Measurements from ENCODE around the gene FAM149A. TPM values are rescaled to one million over a fixed set of nuclear protein-coding genes. Genes with fewer than 3 reads are reported as not detected.

The FAM149A gene
- total and polyA plus RNA-seq, 4 donors: 12.0 to 27.1 (median 15.0) TPM

- Histone ChIP-seq H3K4me1 (ENCODE audit: control insufficient read depth in 4 of 4, insufficient read depth in 4 of 4, low read length in 3 of 4) (peaks cover 0 to 25% (median 12%) of the 10 kb centered on the region in 4 donors), H3K36me3 (ENCODE audit: control insufficient read depth in 4 of 4, insufficient read depth in 3 of 4, low read depth in 1 of 4, low read length in 3 of 4) (peaks cover 0 to 22% (median 12%) of the 10 kb centered on the region in 4 donors), H3K4me3 (ENCODE audit: low read depth in 1 of 3, low read length in 3 of 3) (no peak overlapping the region), H3K27me3 (ENCODE audit: control insufficient read depth in 4 of 4, insufficient read depth in 4 of 4, low read length in 3 of 4) (no peaks in the 10 kb centered on the region), H3K9me3 (ENCODE audit: control insufficient read depth in 4 of 4, low read length in 3 of 4) (no peaks in the 10 kb centered on the region), H3K27ac (ENCODE audit: low read depth in 1 of 2, low read length in 2 of 2) (no peak overlapping the region), H3K9ac (ENCODE audit: low read depth in 1 of 2, low read length in 2 of 2) (no peak overlapping the region)
- WGBS: 95% methylated on average over 7 of the region's 7 CpGs
- no peak for DNase-seq (ENCODE audit: low spot score)
- TF ChIP-seq GABPA (IDR thresholded peaks at IDR 0.05 in 1 of 2, conservative IDR thresholded peaks at IDR 0.05 in 1 of 2) (no peak), REST (IDR thresholded peaks at IDR 0.05) (no peak), HNF4A (conservative IDR thresholded peaks at IDR 0.05) (no peak), HNF4G (IDR thresholded peaks at IDR 0.05) (no peak), JUND (IDR thresholded peaks at IDR 0.05) (no peak), TAF1 (conservative IDR thresholded peaks at IDR 0.05) (no peak), MAX (IDR thresholded peaks at IDR 0.05) (no peak), RXRA (IDR thresholded peaks at IDR 0.05) (no peak), SP1 (IDR thresholded peaks at IDR 0.05) (no peak)
These were observed 47.0 kb downstream of the FAM149A start for GRCh38 chr4:186151499-186151898.

GRCh38 chr4:186158021-186158813 lies 53.7 kb downstream of the FAM149A start:
- Histone ChIP-seq H3K27ac (ENCODE audit: low read depth in 1 of 2, low read length in 2 of 2) (no peak overlapping the region), H3K36me3 (ENCODE audit: control insufficient read depth in 4 of 4, insufficient read depth in 3 of 4, low read depth in 1 of 4, low read length in 3 of 4) (peaks cover 5 to 32% (median 18%) of the 10 kb centered on the region in 4 donors), H3K4me3 (ENCODE audit: low read depth in 1 of 3, low read length in 3 of 3) (no peak overlapping the region), H3K4me1 (ENCODE audit: control insufficient read depth in 4 of 4, insufficient read depth in 4 of 4, low read length in 3 of 4) (peaks cover 0 to 2% (median 0%) of the 10 kb centered on the region in 4 donors), H3K9me3 (ENCODE audit: control insufficient read depth in 4 of 4, low read length in 3 of 4) (no peaks in the 10 kb centered on the region), H3K27me3 (ENCODE audit: control insufficient read depth in 4 of 4, insufficient read depth in 4 of 4, low read length in 3 of 4) (no peaks in the 10 kb centered on the region), H3K9ac (ENCODE audit: low read depth in 1 of 2, low read length in 2 of 2) (no peak overlapping the region)
- WGBS: 85% methylated on average over 17 of the region's 17 CpGs
- TF ChIP-seq RXRA (IDR thresholded peaks at IDR 0.05) (no peak), HNF4G (IDR thresholded peaks at IDR 0.05) (no peak), ATF3 (IDR thresholded peaks at IDR 0.05) (no peak), ZBTB33 (IDR thresholded peaks at IDR 0.05) (no peak), YY1 (IDR thresholded peaks at IDR 0.05) (no peak), RAD21 (IDR thresholded peaks at IDR 0.05) (no peak), EGR1 (IDR thresholded peaks at IDR 0.05; ENCODE audit: low read depth in 2 of 2) (no peak), NR2F2 (IDR thresholded peaks at IDR 0.05) (no peak), FOXA2 (IDR thresholded peaks at IDR 0.05) (no peak), MAX (IDR thresholded peaks at IDR 0.05) (no peak), TAF1 (conservative IDR thresholded peaks at IDR 0.05) (no peak), GABPA (IDR thresholded peaks at IDR 0.05 in 1 of 2, conservative IDR thresholded peaks at IDR 0.05 in 1 of 2) (no peak), FOXA1 (IDR thresholded peaks at IDR 0.05) (no peak), JUND (IDR thresholded peaks at IDR 0.05) (no peak), SP1 (IDR thresholded peaks at IDR 0.05) (no peak), CTCF (IDR thresholded peaks at IDR 0.05; ENCODE audit: low read depth, low read length, missing input control) (no peak)
- DNase-seq (ENCODE audit: low spot score): no peak

All from liver (tissue), 9 donors.